ENCODE data around the gene NLE1.
A peak's percentile ranks its signal among the peaks of the same experiment; 100 is the strongest.

NLE1 gene

GRCh38 chr17:35130392-35130791, 11.7 kb downstream of the NLE1 start:
- TF ChIP-seq SIN3A (IDR thresholded peaks at IDR 0.05; ENCODE audit: borderline replicate concordance, insufficient read depth, low read length) (no peak), TAF1 (IDR thresholded peaks at IDR 0.05; ENCODE audit: borderline replicate concordance, insufficient read depth, low read length) (no peak), POLR2AphosphoS5 (IDR thresholded peaks at IDR 0.05; ENCODE audit: low read depth, low read length) (no peak; the same call in 1 of the 2 replicates)

GRCh38 chr17:35129973-35130351, 12.1 kb downstream of the NLE1 start:
- no peak for TF ChIP-seq TAF1 (IDR thresholded peaks at IDR 0.05; ENCODE audit: borderline replicate concordance, insufficient read depth, low read length)
- no peak for TF ChIP-seq SIN3A (IDR thresholded peaks at IDR 0.05; ENCODE audit: borderline replicate concordance, insufficient read depth, low read length)
- no peak for TF ChIP-seq FOXP2 (optimal IDR thresholded peaks at IDR 0.05; ENCODE audit: borderline replicate concordance, extremely low read depth, extremely low read length, insufficient read depth)
- no peak for TF ChIP-seq REST (IDR thresholded peaks at IDR 0.05; ENCODE audit: insufficient read depth in 1 of 2, low read depth in 2 of 2, low read length in 2 of 2)
- TF ChIP-seq POLR2AphosphoS5 (IDR thresholded peaks at IDR 0.05; ENCODE audit: low read depth, low read length) = peak; percentile 41; the same call in 1 of the 2 replicates

GRCh38 chr17:35129154-35129972, 12.7 kb downstream of the NLE1 start:
- TF ChIP-seq POLR2AphosphoS5 (IDR thresholded peaks at IDR 0.05; ENCODE audit: low read depth, low read length) (no peak; the same call in 1 of the 2 replicates), SIN3A (IDR thresholded peaks at IDR 0.05; ENCODE audit: borderline replicate concordance, insufficient read depth, low read length) (no peak), FOXP2 (optimal IDR thresholded peaks at IDR 0.05; ENCODE audit: borderline replicate concordance, extremely low read depth, extremely low read length, insufficient read depth) (no peak), REST (IDR thresholded peaks at IDR 0.05; ENCODE audit: insufficient read depth in 1 of 2, low read depth in 2 of 2, low read length in 2 of 2) (no peak), TAF1 (IDR thresholded peaks at IDR 0.05; ENCODE audit: borderline replicate concordance, insufficient read depth, low read length) (no peak)

GRCh38 chr17:35127751-35128514, 14.2 kb downstream of the NLE1 start:
- TF ChIP-seq POLR2AphosphoS5 (IDR thresholded peaks at IDR 0.05; ENCODE audit: low read depth, low read length) (no peak; the same call in 1 of the 2 replicates), REST (IDR thresholded peaks at IDR 0.05; ENCODE audit: insufficient read depth in 1 of 2, low read depth in 2 of 2, low read length in 2 of 2) (no peak), FOXP2 (optimal IDR thresholded peaks at IDR 0.05; ENCODE audit: borderline replicate concordance, extremely low read depth, extremely low read length, insufficient read depth) (no peak), TAF1 (IDR thresholded peaks at IDR 0.05; ENCODE audit: borderline replicate concordance, insufficient read depth, low read length) (no peak), SIN3A (IDR thresholded peaks at IDR 0.05; ENCODE audit: borderline replicate concordance, insufficient read depth, low read length) (no peak)

- TF ChIP-seq REST (IDR thresholded peaks at IDR 0.05; ENCODE audit: insufficient read depth in 1 of 2, low read depth in 2 of 2, low read length in 2 of 2) (no peak), FOXP2 (optimal IDR thresholded peaks at IDR 0.05; ENCODE audit: borderline replicate concordance, extremely low read depth, extremely low read length, insufficient read depth) (no peak), POLR2AphosphoS5 (IDR thresholded peaks at IDR 0.05; ENCODE audit: low read depth, low read length) (no peak), TAF1 (IDR thresholded peaks at IDR 0.05; ENCODE audit: borderline replicate concordance, insufficient read depth, low read length) (no peak), SIN3A (IDR thresholded peaks at IDR 0.05; ENCODE audit: borderline replicate concordance, insufficient read depth, low read length) (no peak)
These were observed 20.8 kb downstream of the NLE1 start, which contains the start of gene FNDC8 for GRCh38 chr17:35121315-35121714. TSS of gene FNDC8 (plus strand) at chr17:35121615. CDS start at chr17:35121694, 79 bp downstream.
